HepG2 (cell line): ENCODE measurements around the gene STRN3. TPM values are rescaled to one million over a fixed set of nuclear protein-coding genes. Genes with fewer than 3 reads are reported as not detected.

ENCODE experiments used
- CREB1 ChIP-seq, 2 experiments: fragments of 450-650 bp in 1 of 2; IDR thresholded peaks; 2 replicates each; pipeline ENCODE4 v1.6.1; 2016 to 2017; ENCODE audit warnings: control low read depth in 1 of 2, mild to moderate bottlenecking in 1 of 2, missing compliant biosample characterization in 1 of 2, missing genetic modification characterization in 1 of 2
- HDAC2 ChIP-seq: sonication (generic); formaldehyde crosslinking; IDR thresholded peaks from 2 replicates; pipeline ENCODE4 v1.4.0; 2020; ENCODE audit warnings: missing genetic modification reagents
- TBL1XR1 ChIP-seq: fragments of 150-350 bp; IDR thresholded peaks from 2 replicates; pipeline ENCODE4 v1.6.1; 2014; ENCODE audit warnings: borderline replicate concordance, low read length; ENCODE audit not compliant: partially characterized antibody
- ZMYM3 ChIP-seq: sonication (generic); formaldehyde crosslinking; IDR thresholded peaks from 2 replicates; pipeline ENCODE4 v1.5.1; 2020; ENCODE audit warnings: mild to moderate bottlenecking, missing genetic modification reagents
- ZNF33B ChIP-seq: sonication (generic); formaldehyde crosslinking; IDR thresholded peaks from 2 replicates; pipeline ENCODE4 v1.5.1; 2020; ENCODE audit warnings: mild to moderate bottlenecking, missing genetic modification reagents
- polyA plus RNA-seq, 8 experiments: library from polyadenylated mRNA; depleted of rRNA in 3 of 8; stranded (reverse) in 7 of 8; unstranded in 1 of 8; fragments of >200 nt; fragmentation: Illumina TruSeq in 4 of 8; extraction: Trizol in 4 of 8; gene quantifications; 2 replicates each; pipeline versions ENCODE4 v1.2.1 to v1.2.3, GENCODE V29; 2011 to 2016; ENCODE audit warnings: low read depth in 4 of 8, missing spikeins in 1 of 8, mixed read lengths in 1 of 8; ENCODE audit not compliant: insufficient read depth in 1 of 8
- total RNA-seq, 5 experiments: library from RNA; depleted of rRNA; stranded (reverse); fragments of >200 nt; fragmentation: Illumina TruSeq; extraction: Trizol; gene quantifications; 2 replicates each; pipeline ENCODE4 v1.2.3, GENCODE V29; 2016; ENCODE audit warnings: low read depth in 1 of 5
- TF ChIP-seq, protein P1 (sequence below): sonication (generic); formaldehyde crosslinking; IDR thresholded peaks from one replicate; pipeline ENCODE4 v1.5.1; 2020; ENCODE audit warnings: mild to moderate bottlenecking, missing genetic modification reagents; ENCODE audit errors: not compliant biosample characterization
- TF ChIP-seq, protein P2 (sequence below): sonication (generic); formaldehyde crosslinking; IDR thresholded peaks from 2 replicates; pipeline ENCODE4 v1.4.0; 2020; ENCODE audit warnings: missing genetic modification reagents, low read depth, mild to moderate bottlenecking, borderline replicate concordance
- TF ChIP-seq, protein P3 (sequence below): IDR thresholded peaks from 2 replicates; pipeline ENCODE4 v1.6.1; 2016; ENCODE audit warnings: low read depth
- TF ChIP-seq, protein P4 (sequence below): sonication (generic); formaldehyde crosslinking; IDR thresholded peaks from 2 replicates; pipeline ENCODE4 v1.8.1; 2023; ENCODE audit warnings: missing genetic modification reagents, mild to moderate bottlenecking, borderline replicate concordance

The STRN3 gene
- total and polyA plus RNA-seq, 2 of the 13 experiments (the other 11 are each of a cell fraction or from before 2014, with no cell fraction given), result 49.4 to 123 TPM

DNA sequence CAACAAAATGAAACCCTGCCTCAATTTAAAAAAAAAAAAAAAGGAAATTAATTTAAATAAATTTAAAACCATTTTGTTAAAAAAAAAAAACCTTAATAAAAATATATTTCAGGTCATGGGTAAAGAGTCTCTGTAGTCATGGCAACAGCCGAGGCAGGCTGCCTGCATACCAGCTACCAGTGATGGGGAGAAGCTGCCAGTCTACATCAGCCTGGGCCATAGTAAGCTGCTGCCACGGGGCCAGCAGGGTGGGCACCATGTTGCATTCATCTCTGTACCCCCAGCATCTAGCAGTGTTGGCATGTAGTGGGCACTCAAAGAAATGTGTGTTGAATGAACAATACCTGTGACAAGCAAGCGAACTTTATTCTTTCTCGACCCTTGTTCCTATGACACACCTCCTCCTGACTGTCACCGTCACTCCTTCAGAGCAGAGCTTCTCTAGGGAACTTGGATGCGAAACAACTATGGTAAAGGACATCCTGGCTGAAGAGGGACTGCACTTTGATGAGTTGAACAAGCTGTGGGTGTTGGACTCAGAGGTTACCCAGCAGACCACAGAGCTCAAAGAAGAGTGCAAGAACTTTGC is 8.0 kb downstream of the STRN3 start (continued):
- TF ChIP-seq HDAC2 (CRISPR knock-in tag) (0 out of 2 replicates have a peak, but pooled peaks have one; percentile 4), ZNF33B (CRISPR knock-in tag) (0 out of 2 replicates have a peak, but pooled peaks have one; percentile 55), ZMYM3 (CRISPR knock-in tag) (0 out of 2 replicates have a peak, but pooled peaks have one; percentile 16), TBL1XR1 (no peak), CREB1 (IDR thresholded peaks at IDR 0.05) (0 out of 2 replicates have a peak, but pooled peaks have one; percentile 17), CREB1 (CRISPR knock-in tag; IDR thresholded peaks at IDR 0.05) (no peak)
- TF ChIP-seq, protein P1, sequence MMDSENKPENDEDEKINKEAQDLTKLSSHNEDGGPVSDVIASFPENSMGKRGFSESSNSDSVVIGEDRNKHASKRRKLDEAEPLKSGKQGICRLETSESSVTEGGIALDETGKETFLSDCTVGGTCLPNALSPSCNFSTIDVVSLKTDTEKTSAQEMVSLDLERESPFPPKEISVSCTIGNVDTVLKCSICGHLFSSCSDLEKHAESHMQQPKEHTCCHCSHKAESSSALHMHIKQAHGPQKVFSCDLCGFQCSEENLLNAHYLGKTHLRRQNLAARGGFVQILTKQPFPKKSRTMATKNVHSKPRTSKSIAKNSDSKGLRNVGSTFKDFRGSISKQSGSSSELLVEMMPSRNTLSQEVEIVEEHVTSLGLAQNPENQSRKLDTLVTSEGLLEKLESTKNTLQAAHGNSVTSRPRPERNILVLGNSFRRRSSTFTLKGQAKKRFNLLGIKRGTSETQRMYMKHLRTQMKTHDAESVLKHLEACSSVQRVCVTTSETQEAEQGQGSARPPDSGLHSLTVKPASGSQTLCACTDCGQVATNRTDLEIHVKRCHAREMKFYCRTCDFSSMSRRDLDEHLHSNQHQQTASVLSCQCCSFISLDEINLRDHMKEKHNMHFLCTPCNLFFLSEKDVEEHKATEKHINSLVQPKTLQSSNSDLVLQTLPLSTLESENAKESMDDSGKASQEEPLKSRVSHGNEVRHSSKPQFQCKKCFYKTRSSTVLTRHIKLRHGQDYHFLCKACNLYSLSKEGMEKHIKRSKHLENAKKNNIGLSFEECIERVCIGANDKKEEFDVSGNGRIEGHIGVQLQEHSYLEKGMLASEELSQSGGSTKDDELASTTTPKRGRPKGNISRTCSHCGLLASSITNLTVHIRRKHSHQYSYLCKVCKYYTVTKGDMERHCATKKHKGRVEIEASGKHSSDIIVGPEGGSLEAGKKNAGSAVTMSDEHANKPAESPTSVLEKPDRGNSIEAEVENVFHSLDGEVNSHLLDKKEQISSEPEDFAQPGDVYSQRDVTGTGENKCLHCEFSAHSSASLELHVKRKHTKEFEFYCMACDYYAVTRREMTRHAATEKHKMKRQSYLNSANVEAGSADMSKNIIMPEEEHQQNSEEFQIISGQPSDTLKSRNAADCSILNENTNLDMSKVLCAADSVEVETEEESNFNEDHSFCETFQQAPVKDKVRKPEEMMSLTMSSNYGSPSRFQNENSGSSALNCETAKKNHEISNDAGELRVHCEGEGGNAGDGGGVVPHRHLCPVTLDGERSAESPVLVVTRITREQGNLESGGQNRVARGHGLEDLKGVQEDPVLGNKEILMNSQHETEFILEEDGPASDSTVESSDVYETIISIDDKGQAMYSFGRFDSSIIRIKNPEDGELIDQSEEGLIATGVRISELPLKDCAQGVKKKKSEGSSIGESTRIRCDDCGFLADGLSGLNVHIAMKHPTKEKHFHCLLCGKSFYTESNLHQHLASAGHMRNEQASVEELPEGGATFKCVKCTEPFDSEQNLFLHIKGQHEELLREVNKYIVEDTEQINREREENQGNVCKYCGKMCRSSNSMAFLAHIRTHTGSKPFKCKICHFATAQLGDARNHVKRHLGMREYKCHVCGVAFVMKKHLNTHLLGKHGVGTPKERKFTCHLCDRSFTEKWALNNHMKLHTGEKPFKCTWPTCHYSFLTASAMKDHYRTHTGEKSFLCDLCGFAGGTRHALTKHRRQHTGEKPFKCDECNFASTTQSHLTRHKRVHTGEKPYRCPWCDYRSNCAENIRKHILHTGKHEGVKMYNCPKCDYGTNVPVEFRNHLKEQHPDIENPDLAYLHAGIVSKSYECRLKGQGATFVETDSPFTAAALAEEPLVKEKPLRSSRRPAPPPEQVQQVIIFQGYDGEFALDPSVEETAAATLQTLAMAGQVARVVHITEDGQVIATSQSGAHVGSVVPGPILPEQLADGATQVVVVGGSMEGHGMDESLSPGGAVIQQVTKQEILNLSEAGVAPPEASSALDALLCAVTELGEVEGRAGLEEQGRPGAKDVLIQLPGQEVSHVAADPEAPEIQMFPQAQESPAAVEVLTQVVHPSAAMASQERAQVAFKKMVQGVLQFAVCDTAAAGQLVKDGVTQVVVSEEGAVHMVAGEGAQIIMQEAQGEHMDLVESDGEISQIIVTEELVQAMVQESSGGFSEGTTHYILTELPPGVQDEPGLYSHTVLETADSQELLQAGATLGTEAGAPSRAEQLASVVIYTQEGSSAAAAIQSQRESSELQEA (CRISPR knock-in tag), result peak; percentile 33
- TF ChIP-seq, protein P2, sequence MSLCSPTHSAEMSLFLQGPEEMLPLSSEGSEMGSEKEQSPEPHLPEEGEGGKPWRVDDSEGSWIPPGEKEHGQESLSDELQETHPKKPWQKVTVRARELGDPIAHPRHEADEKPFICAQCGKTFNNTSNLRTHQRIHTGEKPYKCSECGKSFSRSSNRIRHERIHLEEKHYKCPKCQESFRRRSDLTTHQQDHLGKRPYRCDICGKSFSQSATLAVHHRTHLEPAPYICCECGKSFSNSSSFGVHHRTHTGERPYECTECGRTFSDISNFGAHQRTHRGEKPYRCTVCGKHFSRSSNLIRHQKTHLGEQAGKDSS (CRISPR knock-in tag), result 0 out of 2 replicates have a peak, but pooled peaks have one; percentile 19
- TF ChIP-seq, protein P3, sequence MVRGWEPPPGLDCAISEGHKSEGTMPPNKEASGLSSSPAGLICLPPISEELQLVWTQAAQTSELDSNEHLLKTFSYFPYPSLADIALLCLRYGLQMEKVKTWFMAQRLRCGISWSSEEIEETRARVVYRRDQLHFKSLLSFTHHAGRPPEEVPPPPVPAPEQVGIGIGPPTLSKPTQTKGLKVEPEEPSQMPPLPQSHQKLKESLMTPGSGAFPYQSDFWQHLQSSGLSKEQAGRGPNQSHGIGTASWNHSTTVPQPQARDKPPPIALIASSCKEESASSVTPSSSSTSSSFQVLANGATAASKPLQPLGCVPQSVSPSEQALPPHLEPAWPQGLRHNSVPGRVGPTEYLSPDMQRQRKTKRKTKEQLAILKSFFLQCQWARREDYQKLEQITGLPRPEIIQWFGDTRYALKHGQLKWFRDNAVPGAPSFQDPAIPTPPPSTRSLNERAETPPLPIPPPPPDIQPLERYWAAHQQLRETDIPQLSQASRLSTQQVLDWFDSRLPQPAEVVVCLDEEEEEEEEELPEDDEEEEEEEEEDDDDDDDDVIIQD (CRISPR knock-in tag), result peak; percentile 47; the same call in 1 of the 2 replicates
- TF ChIP-seq, protein P4, sequence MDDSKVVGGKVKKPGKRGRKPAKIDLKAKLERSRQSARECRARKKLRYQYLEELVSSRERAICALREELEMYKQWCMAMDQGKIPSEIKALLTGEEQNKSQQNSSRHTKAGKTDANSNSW (CRISPR knock-in tag), result peak; percentile 44; the same call in 1 of the 2 replicates
